GM19397 (cell line): Measurements from ENCODE around the gene MRPL11.
"Not testable (repeated sequence)": the region's sequence is repeated elsewhere in the genome, so short reads cannot be mapped to it uniquely, and the experiment has no call there.

ENCODE experiments used
- ATAC-seq: cut with Tn5 transposase; IDR thresholded peaks from one replicate; pipeline ENCODE4 v1.9.1; 2021; ENCODE audit warnings: mild to moderate bottlenecking, moderate library complexity; ENCODE audit not compliant: unreplicated experiment

Gene MRPL11

DNA sequence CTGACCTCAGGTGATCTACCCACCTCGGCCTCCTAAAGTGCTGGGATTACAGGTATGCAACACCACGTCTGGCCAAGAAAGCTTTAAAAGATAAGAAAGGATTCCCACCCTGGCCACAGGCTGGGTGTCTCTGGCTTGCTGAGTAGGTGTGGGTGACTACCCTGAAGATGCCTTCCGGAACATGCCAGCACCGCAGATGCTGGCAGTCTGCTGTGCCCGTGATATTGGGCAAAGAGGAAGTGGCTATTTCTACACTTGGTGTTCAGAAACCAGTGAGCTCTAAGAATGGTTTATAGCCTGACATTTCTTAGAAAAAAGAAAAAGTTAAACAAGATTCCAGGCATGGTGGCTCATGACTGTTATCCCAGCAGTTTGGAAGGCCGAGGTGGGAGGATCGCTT lies 6.1 kb downstream of the MRPL11 start:
- ATAC-seq = no peak

DNA sequence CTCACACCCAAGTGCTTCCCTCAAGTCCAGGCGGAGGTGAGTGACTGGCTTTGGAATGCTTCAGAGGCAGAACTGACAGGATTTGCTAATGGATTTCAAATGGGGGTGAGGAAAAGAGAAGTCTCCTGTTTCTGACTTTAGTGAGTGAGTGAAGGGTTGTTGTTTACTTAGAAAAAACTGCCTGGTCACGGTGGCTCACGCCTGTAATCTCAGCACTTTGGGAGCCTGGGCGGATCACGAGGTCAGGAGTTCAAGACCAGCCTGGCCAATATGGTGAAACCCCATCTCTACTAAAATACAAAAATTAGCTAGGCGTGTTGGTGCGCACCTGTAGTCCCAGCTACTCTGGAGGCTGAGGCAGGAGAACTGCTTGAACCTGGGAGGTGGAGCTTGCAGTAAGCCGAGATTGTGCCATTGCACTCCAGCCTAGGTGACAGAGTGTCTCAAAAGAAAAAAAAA lies 6.7 kb downstream of the MRPL11 start:
- ATAC-seq = not testable (repeated sequence)

DNA sequence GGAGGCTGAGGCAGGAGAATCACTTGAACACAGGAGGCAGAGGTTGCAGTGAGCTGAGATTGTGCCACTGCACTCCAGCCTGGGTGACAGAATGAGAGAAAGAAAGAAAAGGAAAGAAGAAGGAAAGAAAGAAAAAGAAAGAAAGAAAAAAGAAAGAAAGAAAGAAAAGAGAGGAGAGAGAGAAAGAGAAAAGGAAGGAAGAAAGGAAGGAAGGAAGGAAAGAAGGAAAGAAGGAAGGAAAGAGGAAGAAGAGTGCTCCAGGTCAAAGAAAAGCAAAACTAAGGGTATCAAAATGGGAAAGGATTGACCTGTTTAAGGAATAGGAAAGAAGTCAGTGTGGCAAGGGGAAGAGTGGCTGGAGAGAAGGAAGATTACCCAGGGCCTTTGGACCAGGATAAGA lies 7.4 kb downstream of the MRPL11 start:
- not testable (repeated sequence) for ATAC-seq

DNA sequence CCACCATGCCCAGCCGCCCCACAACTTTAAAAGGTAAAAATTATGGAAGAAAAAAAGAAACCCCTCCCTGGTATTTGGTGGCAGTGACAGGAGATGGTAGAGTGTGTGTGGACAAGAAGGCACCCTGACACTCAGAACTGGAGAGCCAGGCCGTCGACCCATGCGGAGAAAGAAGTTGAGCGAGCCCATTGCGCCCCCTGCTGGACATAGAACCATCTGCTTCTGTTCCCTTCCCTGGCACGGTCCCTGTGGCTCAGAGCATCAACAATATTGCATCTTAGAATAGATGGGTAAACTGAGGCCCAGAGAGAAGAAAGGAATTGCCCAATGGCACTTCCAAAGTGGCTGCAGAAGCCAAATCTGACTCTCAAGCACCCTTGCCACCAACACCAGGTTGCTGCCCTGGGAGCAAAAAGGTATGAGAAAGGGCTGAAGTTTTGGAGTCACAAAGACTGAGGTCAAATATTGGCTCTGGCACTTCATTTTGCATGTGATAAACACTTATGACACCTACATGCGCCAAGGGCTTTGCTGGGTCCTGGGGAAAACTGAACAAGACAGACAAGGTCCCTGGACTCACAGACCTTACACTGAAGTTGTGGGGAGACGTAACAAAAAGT lies 8.6 kb downstream of the MRPL11 start:
- ATAC-seq = no peak

DNA sequence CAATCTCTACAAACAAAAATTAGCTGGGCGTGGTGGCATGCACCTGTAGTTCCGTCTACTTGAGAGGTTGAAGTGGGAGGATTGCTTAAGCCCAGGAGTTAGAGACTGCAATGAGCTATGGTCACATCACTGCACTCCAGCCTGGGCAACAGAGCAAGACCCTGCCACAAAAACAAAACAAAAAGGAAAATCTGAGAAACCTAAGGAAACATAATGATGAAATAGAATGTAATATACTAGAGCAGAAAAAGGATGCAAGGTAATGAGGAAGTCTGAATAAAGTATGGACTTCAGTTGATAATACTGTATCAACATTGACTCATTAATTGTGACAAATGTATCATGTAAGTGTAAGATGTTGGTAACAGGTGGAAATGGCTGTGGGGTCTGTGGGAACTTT lies 9.7 kb downstream of the MRPL11 start:
- no peak for ATAC-seq

DNA sequence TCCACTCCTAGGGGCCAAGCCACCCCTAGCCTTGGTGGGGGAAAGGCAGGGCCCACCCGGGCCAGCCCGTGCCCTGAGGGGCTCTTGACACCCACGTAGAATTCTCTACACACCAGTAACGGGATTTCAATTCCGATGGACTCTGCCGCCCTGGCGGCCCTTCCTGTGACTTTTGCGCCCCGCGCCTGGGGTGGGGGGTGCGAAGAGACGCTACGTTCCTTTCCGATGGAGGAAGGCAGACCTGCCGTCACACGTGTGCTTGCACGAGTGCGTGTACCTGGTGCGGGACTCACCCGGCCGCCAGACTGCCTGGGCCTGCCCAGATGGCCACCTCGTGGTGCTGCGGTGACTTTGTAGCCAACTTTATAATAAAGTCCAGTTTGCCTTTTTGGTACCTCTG lies 12.3 kb downstream of the MRPL11 start:
- ATAC-seq = no peak

DNA sequence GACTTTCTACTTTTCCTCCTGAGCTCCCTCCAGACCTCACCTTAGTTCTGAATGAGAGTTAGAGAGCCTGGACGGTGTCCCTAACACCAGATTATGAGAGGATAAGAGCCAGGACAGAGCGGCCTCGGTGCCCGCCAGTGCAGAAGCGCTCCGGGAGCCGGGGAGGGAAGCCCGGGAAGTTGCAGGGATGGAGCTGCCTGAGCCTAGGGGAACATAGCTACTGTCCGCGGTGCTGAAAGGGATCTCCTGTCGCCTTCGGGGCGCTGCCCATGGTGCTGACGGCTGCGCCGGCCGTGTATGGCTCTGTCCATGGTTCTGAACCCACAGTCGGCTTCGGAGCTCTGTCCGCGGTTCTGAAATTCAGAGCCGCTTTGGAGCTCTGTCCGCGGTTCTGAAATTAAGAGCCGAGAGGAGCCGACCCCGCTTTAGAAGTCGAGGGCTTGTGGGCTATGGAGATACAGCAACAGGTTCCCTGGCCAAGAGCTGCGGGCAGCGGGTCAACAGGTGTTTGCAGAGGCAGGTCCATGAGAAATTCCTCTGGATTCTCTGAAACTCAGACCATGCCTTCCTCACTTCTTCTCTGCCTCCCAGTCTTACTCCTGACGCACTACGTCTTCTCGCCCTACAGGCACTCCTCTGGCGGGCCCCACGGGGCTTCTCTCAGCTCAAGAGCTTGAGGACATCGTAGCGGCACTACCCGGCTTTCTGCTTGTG lies 17.0 kb downstream of the MRPL11 start:
- peak; percentile 50 for ATAC-seq

DNA sequence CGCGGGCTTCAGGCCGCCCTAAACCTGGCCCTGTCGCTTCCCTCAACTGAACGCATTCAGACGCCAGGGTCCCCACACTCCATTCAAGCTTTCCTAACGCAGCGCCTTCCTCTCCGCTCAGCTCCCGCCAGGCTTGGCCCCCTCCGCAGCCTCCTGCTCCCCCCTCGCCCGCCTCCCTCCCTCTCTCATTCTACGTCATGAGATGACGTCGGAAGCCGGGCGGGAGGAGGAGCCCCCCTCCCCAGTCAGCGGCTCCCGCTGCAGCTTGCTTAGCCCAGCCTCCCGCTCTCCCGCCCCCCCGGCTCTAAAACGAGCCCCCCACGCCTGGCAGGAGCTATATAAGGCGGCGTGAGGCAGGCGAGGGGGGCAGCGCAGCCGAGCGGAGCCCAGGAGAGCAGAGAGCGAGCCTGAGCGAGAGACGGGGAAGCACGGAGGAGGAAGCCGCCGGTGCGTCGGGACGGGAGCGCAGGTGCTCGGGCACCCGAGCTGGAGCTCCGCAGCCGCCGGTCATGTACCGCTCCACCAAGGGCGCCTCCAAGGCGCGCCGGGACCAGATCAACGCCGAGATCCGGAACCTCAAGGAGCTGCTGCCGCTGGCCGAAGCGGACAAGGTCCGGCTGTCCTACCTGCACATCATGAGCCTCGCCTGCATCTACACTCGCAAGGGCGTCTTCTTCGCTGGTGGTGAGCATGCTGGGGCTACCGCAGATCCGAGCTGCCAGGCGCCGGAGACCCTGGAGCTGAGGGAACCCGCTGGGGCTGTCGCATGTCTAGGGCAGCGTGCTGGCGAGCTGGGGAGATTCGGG lies 17.8 kb downstream of the MRPL11 start, which contains the start of gene NPAS4:
Gene NPAS4, plus strand, starts transcription at position 365 of the 806 bp plus-strand sequence. Its CDS starts 145 bp downstream, at position 510.
- no peak for ATAC-seq

DNA sequence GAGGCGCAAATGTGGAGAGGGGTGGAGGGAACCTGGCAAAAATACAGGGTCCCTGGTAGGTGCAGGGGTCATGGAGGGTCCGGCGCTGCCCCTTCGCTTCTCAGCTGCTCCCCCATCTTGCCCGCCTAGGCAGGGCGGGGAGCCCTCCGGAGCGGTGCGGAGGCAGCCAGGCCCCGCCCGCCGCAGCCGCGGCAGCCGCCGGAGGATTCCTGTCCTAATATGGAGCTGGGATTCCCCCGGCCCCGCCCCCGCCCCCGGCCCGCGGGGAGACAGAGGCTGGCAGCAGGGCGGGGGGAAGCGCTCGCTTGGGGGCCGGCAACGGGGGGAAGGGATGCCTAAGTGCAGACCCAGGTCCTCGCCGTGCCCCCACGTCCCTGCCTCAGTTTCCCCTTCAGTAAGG lies 18.8 kb downstream of the MRPL11 start:
- ATAC-seq = no peak

DNA sequence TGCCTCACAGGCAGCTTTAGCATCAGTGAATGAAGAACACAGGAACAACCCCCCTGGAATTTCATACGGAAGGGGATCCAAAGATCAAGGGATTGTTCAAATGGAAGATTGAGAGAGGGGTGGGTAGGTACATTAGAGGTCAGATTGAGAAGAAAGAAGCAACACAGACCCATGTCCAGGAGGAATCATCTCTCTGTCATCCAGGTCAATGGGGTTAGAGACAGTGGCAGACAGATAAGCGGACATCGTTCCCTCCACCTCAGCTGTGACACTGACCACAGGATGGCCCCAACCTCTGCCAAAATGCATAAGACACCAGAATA lies 19.7 kb downstream of the MRPL11 start:
- no peak for ATAC-seq

DNA sequence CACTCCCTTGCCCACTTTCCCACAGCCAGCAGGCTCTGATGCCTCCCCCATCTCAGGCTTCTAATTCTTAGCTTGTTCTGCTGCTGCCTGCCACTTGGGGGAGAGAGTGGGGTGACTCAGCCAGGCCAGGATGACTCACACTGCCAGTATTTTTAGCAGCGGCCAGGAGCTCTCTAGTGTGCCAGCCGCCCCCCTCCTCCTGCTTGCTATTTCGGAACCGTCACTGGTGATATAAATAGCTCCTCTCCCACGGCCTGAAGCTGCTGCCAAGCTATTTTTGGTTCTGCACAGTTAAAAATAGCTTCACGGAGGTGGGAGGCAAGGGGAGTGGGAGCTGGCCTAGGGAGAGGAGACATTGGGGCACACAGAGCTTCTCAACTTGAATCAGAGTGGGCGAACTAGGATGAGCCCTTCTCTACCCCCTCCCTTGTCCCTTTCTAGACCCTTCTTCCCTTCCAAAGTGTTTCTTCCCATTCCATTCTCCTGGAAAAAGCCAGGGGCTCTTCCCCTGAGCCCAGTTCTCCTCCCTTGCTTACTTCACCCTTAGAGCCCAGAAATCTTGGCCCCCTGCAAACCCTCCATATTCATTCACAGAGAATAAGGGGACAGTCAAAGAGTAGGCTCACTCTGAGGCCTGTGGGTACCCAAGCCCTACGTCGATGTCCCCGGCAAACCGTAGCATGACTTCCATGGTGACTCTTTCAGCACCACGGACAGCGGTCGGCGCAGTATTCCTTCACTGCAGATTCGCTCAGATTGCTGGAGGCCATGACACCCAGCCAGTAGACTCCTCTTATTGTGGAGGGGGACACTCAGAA lies 20.3 kb downstream of the MRPL11 start:
- ATAC-seq = no peak

DNA sequence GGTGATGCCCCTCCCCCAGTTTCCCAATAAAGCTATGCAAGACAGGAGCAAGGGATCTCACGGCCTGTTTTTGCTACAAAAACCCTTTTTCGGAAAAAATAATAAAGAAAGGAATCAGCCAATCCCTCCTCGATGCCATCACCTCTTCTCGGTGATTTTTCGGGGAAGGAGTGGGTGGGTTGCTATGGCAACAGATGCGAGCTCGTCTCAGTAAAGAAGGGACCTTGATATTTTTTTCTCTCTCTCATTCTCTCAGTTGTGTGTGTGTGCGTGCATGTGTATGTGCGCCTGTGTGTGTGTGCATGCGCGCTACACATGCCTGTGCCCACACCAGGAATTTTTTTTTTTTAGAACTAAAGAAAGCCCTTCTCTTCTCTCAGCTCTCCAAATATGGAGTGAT lies 21.6 kb downstream of the MRPL11 start:
- no peak for ATAC-seq

DNA sequence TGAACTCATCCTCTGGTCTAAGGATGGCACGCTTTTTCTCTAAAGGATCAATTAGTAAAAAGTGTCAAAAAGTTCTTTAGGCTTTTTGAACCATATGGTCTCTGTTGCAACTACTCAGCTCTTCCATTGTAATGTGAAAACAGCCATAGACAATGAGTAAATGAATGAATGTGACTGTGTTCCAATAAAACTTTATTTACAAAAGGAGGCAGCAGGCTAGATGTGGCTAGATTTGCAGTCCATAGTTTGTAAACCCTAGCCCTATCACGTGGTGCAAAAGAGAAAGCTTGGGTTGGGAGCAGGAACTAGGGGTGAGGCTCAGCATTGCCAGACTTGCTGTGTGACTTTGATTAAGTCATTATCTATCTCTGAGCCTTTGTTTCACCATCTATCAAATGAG lies 23.2 kb downstream of the MRPL11 start:
- ATAC-seq = no peak

DNA sequence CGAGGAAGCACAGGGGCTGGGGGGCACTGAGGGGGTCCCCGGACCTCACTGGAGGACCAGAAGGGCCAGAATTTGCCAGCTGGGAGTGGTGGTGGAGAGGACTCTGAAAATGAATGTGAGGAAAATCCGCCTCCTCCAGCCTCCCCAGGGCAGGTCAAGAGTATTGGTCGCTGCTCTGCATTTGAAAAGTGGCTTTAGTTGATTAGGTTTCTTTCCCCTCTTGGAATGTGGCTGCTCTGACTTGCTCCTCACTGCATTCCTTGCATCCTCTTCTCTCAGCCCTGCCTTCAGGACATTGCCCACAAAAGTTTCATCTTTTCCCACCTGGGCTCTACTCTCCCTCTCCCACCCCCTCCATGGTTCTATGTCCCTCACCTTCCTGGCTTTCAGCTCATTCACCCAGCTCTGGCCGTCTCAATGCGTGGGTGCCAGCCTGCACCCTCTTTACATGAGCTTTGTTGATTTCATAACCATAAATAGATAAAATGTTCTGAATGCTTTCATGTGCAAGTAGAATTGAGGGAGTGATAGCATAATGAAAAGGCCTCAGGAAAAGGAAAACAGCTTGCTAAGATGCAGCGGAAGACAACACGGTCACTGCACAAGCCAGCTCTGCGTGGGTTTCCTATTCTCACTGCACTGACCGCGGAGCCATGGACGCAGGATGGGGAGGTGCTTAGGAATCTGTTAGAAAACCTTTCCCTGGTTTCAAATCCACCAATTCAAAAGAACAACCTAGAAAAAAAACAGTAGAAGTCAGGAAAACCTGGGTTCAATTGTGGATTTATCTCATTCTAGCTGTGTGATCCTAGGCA lies 24.3 kb downstream of the MRPL11 start:
- ATAC-seq = no peak

DNA sequence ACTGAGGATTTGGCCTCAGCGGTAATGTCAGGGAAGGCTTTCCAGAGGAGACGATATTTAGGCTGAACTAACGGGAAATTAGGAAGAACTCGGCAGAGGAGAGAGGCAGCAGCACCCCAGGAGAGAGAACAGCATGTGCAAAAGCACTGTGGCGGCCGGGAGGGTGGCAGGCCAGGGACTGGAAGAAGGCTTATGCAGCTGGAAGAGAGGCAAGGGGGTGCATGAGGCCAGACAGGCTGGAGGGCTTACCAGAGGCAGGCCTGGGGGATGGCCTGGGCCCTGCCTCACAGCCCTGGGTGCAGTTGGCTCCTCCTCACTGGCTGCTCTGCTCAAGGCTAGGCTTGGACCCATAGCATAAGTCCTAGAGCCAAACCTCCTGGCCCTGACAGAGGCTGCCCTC lies 25.5 kb downstream of the MRPL11 start:
- ATAC-seq = no peak

DNA sequence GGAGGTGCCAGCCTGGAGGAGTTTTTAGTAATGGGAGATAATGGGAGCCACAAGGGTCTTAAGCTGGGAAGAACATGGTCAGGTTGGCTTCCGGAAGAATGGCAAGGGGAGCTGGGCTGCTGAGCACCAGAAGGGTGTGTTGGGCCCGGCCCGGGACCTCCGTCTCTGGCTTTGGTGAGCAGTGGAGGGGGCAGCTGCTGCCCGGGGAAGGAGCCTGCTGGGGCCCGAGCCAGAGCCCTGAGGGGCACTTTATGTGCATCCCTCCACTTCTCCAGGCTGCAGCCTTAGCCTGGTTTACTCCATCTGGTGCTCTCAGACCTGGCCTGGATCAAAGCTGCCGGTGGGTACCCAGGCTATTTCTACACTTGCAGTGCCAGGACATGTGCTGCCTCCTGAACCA lies 26.5 kb downstream of the MRPL11 start:
- no peak for ATAC-seq

DNA sequence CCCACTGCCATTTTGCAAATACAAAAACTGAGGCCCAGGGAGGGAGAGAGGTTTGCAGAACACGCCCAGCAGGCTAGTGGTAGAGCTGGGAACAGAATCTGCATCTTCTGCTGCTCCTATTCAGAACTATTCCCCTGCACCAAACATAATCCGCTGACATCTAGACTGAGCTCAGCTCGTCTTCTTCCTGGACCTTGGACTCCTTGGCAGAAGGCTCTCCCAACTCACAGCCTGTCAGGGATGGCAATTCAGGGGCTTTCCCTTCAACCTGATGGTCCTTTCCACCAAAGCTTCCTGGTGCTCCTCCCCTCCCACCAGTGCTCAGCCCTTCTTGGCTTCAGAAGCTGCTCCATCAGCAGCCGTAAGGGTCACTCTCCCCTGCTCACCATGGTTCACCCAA lies 27.3 kb downstream of the MRPL11 start:
- no peak for ATAC-seq

DNA sequence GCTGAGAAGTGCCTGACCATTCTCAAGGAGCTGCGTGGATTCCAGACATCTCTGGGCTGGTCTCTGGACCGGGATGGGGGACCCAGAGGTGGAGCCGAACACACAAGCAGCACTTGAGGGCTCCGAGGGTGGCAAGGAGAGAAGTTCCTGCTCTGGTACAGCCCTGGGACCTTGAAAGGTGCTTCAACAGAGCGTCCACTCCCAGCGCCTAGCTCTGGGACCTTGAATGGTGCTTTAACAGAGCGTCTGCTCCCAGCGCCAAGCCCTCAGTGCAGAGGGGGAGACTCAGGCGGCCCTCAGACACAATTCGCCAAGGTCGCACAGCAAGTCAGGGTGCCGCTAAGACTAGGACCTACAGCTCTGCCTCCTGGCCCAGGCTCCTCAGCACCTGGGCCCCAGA lies 28.5 kb downstream of the MRPL11 start:
- no peak for ATAC-seq

DNA sequence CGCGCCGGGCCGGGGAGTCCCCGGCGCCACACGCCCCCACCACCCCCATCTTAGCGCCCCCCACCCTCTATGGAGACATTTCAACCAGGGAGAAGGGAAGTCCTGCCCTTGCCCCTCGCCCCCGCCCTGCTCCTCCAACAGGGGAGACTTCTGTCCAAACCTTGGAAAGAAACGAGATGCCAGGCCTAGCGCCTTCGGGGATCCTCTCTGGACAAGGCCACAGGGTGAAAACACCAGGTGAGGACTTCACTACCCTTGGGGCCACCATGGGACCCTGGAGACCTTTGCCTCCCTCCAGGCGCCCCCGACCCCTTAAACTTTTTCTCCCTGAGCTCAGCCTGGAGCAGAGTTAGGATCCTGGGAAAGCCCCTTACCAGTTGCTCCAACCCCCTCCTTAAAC lies 29.4 kb downstream of the MRPL11 start:
- ATAC-seq = no peak

DNA sequence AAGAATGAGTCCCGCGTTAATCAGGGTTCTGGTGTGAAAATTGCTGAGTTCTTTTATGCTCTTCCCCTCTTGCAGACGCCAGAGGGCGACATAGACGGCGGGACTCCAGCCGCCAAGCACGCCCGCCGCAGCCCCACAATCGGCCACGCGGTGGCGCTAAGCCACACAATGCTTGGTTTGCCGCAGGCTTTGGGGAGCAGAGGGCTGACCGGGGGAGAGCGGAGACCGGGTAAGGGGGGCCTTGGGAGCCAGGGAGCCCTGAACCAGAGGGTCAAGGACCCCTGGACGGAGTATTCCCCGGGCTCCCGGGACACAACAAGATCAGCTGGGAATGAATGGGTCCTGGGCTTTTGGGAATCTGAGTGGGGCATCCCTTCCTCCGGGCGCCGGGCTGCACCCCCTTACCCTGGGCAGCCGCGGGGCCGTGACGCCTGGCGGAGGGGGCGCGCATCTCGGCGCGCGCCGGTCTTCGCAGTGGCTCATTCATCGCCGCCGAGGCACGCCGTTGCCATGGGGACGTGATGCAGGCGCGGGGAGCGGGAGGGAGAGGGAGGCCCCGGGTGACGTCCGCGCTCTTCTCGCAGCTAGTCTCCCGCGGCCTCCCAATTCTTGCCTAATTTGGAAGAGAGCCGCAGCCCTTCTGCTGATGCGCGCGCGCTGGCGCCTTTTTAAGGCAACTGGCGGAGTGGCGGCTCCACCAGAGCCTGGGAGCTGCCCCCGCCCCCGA lies 30.0 kb downstream of the MRPL11 start:
- ATAC-seq = no peak
